ENCODE results near the gene DUS1L.

DUS1L gene

GRCh38 chr17:82008941-82009405 lies 56.6 kb downstream of the DUS1L start:
- H3K4me3 ChIP-seq (ENCODE audit: control insufficient read depth, low read depth, low read length) = no peak overlapping the region
- no peak for TF ChIP-seq CTCF (IDR thresholded peaks at IDR 0.05; ENCODE audit: control insufficient read depth, insufficient read depth, low read depth, low read length, missing control alignments)
- DNase-seq (ENCODE audit: low read depth) = no peak

GRCh38 chr17:82008258-82008940 lies 57.2 kb downstream of the DUS1L start:
- H3K4me3 ChIP-seq (ENCODE audit: control insufficient read depth, low read depth, low read length) = no peak overlapping the region
- no peak for DNase-seq (ENCODE audit: low read depth)
- no peak for TF ChIP-seq CTCF (IDR thresholded peaks at IDR 0.05; ENCODE audit: control insufficient read depth, insufficient read depth, low read depth, low read length, missing control alignments)
